Measurements from ENCODE around the gene SOD3. TPM values are rescaled to one million over a fixed set of nuclear protein-coding genes. Genes with fewer than 3 reads are reported as not detected.

The SOD3 gene, protein sequence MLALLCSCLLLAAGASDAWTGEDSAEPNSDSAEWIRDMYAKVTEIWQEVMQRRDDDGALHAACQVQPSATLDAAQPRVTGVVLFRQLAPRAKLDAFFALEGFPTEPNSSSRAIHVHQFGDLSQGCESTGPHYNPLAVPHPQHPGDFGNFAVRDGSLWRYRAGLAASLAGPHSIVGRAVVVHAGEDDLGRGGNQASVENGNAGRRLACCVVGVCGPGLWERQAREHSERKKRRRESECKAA
- polyA plus RNA-seq = 0.07 TPM in 1 of 3 replicates, not detected in the others
- polyA plus RNA-seq (2011; ENCODE audit: low read depth) = 0.22 TPM
- 0.09 TPM in 1 of 2 replicates, not detected in the other for polyA plus RNA-seq (2011; cell fraction: cytosol; rRNA removed)
- polyA plus RNA-seq (2011; cell fraction: nucleus; rRNA removed) = 0.12 TPM in 1 of 2 replicates, not detected in the other
- polyA plus RNA-seq (2012; ENCODE audit: low replicate concordance) = 0.72 TPM in 1 of 2 replicates, not detected in the other
- not detected in 3 replicates for polyA minus RNA-seq
- not detected for polyA minus RNA-seq (2011; cell fraction: cytosol; rRNA and poly(A)+ RNA removed)
- polyA minus RNA-seq (2011; cell fraction: nucleus; rRNA and poly(A)+ RNA removed) = not detected in 2 replicates

DNA sequence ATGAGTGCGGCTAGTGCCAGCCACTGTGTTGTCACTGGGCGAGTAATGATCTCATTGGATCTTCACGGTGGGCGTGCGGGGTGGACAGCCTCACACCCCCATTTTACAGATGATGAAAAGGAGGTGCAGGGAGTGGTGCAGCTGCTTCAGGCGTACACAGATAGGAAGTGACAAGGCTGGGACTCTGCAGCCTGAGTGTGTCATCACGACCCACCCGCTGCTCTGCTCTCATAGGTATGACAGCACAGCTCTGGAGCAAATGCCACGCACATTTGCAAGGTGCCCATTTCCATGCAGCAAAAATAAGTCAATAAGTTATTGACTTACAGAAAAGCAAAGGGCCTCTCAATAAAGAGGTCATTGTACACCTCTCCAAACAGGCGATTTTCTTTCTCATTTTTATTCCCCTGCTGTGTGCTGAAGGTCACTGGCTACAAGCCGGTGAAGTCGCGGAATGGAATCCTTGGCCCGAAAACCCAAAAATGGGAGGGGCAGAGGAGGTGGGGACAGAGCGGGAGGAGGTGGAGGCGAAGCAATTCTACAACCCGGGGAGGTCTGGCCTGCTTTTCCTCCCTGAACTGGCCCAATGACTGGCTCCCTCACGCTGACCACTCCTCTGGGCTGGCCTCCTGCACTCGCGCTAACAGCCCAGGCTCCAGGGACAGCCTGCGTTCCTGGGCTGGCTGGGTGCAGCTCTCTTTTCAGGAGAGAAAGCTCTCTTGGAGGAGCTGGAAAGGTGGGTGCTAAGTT, at the start of gene SOD3:
SOD3 (plus strand) TSS at position 658 of the 750 bp plus-strand sequence. CDS start 3,949 bp downstream, outside the sequence.
- TF ChIP-seq, protein P1, sequence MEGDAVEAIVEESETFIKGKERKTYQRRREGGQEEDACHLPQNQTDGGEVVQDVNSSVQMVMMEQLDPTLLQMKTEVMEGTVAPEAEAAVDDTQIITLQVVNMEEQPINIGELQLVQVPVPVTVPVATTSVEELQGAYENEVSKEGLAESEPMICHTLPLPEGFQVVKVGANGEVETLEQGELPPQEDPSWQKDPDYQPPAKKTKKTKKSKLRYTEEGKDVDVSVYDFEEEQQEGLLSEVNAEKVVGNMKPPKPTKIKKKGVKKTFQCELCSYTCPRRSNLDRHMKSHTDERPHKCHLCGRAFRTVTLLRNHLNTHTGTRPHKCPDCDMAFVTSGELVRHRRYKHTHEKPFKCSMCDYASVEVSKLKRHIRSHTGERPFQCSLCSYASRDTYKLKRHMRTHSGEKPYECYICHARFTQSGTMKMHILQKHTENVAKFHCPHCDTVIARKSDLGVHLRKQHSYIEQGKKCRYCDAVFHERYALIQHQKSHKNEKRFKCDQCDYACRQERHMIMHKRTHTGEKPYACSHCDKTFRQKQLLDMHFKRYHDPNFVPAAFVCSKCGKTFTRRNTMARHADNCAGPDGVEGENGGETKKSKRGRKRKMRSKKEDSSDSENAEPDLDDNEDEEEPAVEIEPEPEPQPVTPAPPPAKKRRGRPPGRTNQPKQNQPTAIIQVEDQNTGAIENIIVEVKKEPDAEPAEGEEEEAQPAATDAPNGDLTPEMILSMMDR (optimal IDR thresholded peaks at IDR 0.05 in 1 of 3, IDR thresholded peaks at IDR 0.05 in 1 of 3, conservative IDR thresholded peaks at IDR 0.05 in 1 of 3; ENCODE audit: extremely low read depth in 1 of 3, insufficient read depth in 2 of 3, low read length in 3 of 3) = no peak
- TF ChIP-seq EZH2 (IDR thresholded peaks at IDR 0.05; ENCODE audit: low read length) = no peak
- dilution Hi-C loops (cut with MboI; ENCODE audit: extremely low pct_ligation_motif_present, low sequenced_read_pairs) = no loop called here
- Histone ChIP-seq H3K9ac (ENCODE audit: control insufficient read depth, extremely low read depth, insufficient read depth, low read length) (no peak within 1 kb of the TSS), H3K4me1 (ENCODE audit: control insufficient read depth, extremely low read depth, insufficient read depth, low read length) (no peaks in the 10 kb centered on the region), H2AFZ (ENCODE audit: control insufficient read depth, low read length) (no peak within 1 kb of the TSS), H3K27me3 (ENCODE audit: control insufficient read depth, extremely low read depth, insufficient read depth, low read length) (peaks cover 30% of the 10 kb centered on the region), H3K27ac (ENCODE audit: control insufficient read depth, insufficient read depth, low read length) (no peak within 1 kb of the TSS), H4K20me1 (ENCODE audit: control insufficient read depth, extremely low read depth, insufficient read depth, low read length) (no peaks in the 10 kb centered on the region), H3K9me1 (ENCODE audit: control insufficient read depth, extremely low read depth, insufficient read depth, low read length) (no peaks in the 10 kb centered on the region), H3K9me3 (ENCODE audit: control insufficient read depth, low read depth, low read length) (no peaks in the 10 kb centered on the region), H3K79me2 (ENCODE audit: control insufficient read depth, insufficient read depth, low read length) (no peaks in the 10 kb centered on the region), H3K36me3 (ENCODE audit: control insufficient read depth in 2 of 2, extremely low read depth in 1 of 2, insufficient read depth in 2 of 2, low read length in 2 of 2) (no peaks in the 10 kb centered on the region), H3K4me2 (ENCODE audit: control insufficient read depth, extremely low read depth, insufficient read depth, low read depth, low read length) (no peak within 1 kb of the TSS), H3K4me3 (ENCODE audit: control insufficient read depth in 2 of 3, extremely low read depth in 1 of 3, insufficient read depth in 2 of 3, low read depth in 1 of 3, low read length in 3 of 3) (no peak within 1 kb of the TSS)
- no peak for DNase-seq (ENCODE audit: low read depth, low spot score)
- FAIRE-seq = no peak

DNA sequence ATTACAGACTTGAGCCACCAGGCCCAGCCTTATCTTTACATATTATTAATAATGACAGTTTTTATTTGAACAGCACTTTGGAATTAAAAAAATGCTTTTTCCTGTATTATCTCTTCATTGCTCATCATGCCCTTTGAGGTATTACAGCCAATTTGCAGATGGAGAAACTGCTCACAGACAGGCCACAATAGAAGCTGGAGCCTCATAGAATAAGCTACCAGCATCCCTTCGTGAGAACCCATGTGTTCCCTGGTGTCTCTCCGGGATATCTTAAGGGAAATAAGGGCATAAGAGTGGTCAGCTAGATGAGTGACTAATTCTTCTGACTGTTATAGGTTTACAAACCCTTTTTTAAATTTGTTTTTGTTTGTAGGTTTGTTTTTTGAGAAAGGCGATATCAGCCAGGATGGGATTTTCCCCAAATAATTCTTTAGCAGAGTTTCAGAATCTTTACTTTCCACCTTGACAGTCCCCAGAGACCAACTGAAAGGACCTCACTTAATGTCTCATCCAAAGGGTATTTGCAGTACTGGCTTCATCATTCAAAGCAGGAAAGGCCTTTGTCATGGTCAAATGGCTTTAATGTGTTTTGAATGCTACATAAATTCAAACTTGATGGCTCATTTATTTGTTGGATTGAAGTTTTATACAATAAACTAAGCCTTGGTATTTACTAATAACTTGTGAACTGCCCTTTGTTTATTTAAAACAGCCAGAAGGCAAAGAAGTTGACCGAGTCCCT, 48.0 kb upstream of the SOD3 start:
- H3K27me3 ChIP-seq (ENCODE audit: control insufficient read depth, extremely low read depth, insufficient read depth, low read length) = no peaks in the 10 kb centered on the region
- no peak overlapping the region for H3K27ac ChIP-seq (ENCODE audit: control insufficient read depth, insufficient read depth, low read length)
- no peaks in the 10 kb centered on the region for H3K36me3 ChIP-seq (ENCODE audit: control insufficient read depth in 2 of 2, extremely low read depth in 1 of 2, insufficient read depth in 2 of 2, low read length in 2 of 2)
- H3K4me1 ChIP-seq (ENCODE audit: control insufficient read depth, extremely low read depth, insufficient read depth, low read length) = peaks cover 8% of the 10 kb centered on the region
- DNase-seq (ENCODE audit: low read depth, low spot score) = no peak
- H3K4me2 ChIP-seq (ENCODE audit: control insufficient read depth, extremely low read depth, insufficient read depth, low read depth, low read length) = no peak overlapping the region
- no peak overlapping the region for H2AFZ ChIP-seq (ENCODE audit: control insufficient read depth, low read length)
- H4K20me1 ChIP-seq (ENCODE audit: control insufficient read depth, extremely low read depth, insufficient read depth, low read length) = no peaks in the 10 kb centered on the region
- H3K79me2 ChIP-seq (ENCODE audit: control insufficient read depth, insufficient read depth, low read length) = no peaks in the 10 kb centered on the region
- TF ChIP-seq, protein P1 (optimal IDR thresholded peaks at IDR 0.05 in 1 of 3, IDR thresholded peaks at IDR 0.05 in 1 of 3, conservative IDR thresholded peaks at IDR 0.05 in 1 of 3; ENCODE audit: extremely low read depth in 1 of 3, insufficient read depth in 2 of 3, low read length in 3 of 3) = no peak
- TF ChIP-seq EZH2 (IDR thresholded peaks at IDR 0.05; ENCODE audit: low read length) = no peak
- H3K9me1 ChIP-seq (ENCODE audit: control insufficient read depth, extremely low read depth, insufficient read depth, low read length) = no peaks in the 10 kb centered on the region
- H3K9ac ChIP-seq (ENCODE audit: control insufficient read depth, extremely low read depth, insufficient read depth, low read length) = no peak overlapping the region
- no peak overlapping the region for H3K4me3 ChIP-seq (ENCODE audit: control insufficient read depth in 2 of 3, extremely low read depth in 1 of 3, insufficient read depth in 2 of 3, low read depth in 1 of 3, low read length in 3 of 3)
- no peak for FAIRE-seq
- dilution Hi-C loops (cut with MboI; ENCODE audit: extremely low pct_ligation_motif_present, low sequenced_read_pairs) = no loop called here
- H3K9me3 ChIP-seq (ENCODE audit: control insufficient read depth, low read depth, low read length) = no peaks in the 10 kb centered on the region
